Activated T-helper 9 cell treated with anti-CD3 and anti-CD28 coated beads, Interleukin-2, amount 50 U/mL, for 16 hours (primary cell): ENCODE results near the gene CLMN.
"Not testable (repeated sequence)": the region's sequence is repeated elsewhere in the genome, so short reads cannot be mapped to it uniquely, and the experiment has no call there.

Experiments
- DNase-seq: peaks from one replicate; pipeline ENCODE4 v3.0.0-alpha.2; 2020; ENCODE audit warnings: low read depth

CLMN gene

GRCh38 chr14:95218006-95218405 lies 101.7 kb downstream of the CLMN start:
- no peak for DNase-seq

GRCh38 chr14:95217391-95217900 lies 102.3 kb downstream of the CLMN start:
- DNase-seq: no peak

GRCh38 chr14:95216008-95216407 lies 103.7 kb downstream of the CLMN start:
- no peak for DNase-seq

GRCh38 chr14:95215094-95215725 lies 104.5 kb downstream of the CLMN start:
- DNase-seq: no peak

GRCh38 chr14:95213774-95214173 lies 105.9 kb downstream of the CLMN start:
- DNase-seq: no peak

- no peak for DNase-seq
Observed at GRCh38 chr14:95211721-95212504, 107.8 kb downstream of the CLMN start.

GRCh38 chr14:95210699-95211098 lies 109.0 kb downstream of the CLMN start:
- DNase-seq: no peak

GRCh38 chr14:95208598-95208997 lies 111.1 kb downstream of the CLMN start:
- DNase-seq: no peak

- no peak for DNase-seq
Observed at GRCh38 chr14:95207475-95208233, 112.1 kb downstream of the CLMN start.

- DNase-seq: no peak
Observed at GRCh38 chr14:95206534-95206933, 113.2 kb downstream of the CLMN start.

- DNase-seq: no peak
Observed at GRCh38 chr14:95204705-95205104, 115.0 kb downstream of the CLMN start.

- DNase-seq: not testable (repeated sequence)
Observed at GRCh38 chr14:95201745-95202144, 118.0 kb downstream of the CLMN start.

- DNase-seq: no peak
Observed at GRCh38 chr14:95200404-95200803, 119.3 kb downstream of the CLMN start.

- no peak for DNase-seq
Observed at GRCh38 chr14:95199298-95199983, 120.3 kb downstream of the CLMN start.

- no peak for DNase-seq
Observed at GRCh38 chr14:95198320-95198719, 121.4 kb downstream of the CLMN start.

- no peak for DNase-seq
Observed at GRCh38 chr14:95197551-95197950, 122.2 kb downstream of the CLMN start.

GRCh38 chr14:95196826-95197545 lies 122.7 kb downstream of the CLMN start:
- no peak for DNase-seq

GRCh38 chr14:95196268-95196667 lies 123.4 kb downstream of the CLMN start:
- DNase-seq: no peak

GRCh38 chr14:95195031-95195430 lies 124.7 kb downstream of the CLMN start:
- no peak for DNase-seq

GRCh38 chr14:95193081-95193480 lies 126.6 kb downstream of the CLMN start:
- no peak for DNase-seq

GRCh38 chr14:95192311-95192710 lies 127.4 kb downstream of the CLMN start:
- no peak for DNase-seq
